Activated CD8-positive, alpha-beta T cell treated with anti-CD3 and anti-CD28 coated beads, Interleukin-2, amount 10 ng/mL, durations not matched to agents 7 days and 5 days (primary cell): Measurements from ENCODE around the gene PLXND1. TPM values are rescaled to one million over a fixed set of nuclear protein-coding genes. Genes with fewer than 3 reads are reported as not detected.
"Not testable (repeated sequence)": the region's sequence is repeated elsewhere in the genome, so short reads cannot be mapped to it uniquely, and the experiment has no call there.

Experiments used
- ATAC-seq: fragments of 150-1000 bp; cut with Tn5 transposase; one replicate; pipeline ENCODE4 v1.10.0; 2021; ENCODE audit warnings: moderate library complexity
- CTCF ChIA-PET: fragments of 350-600 bp; sonication (Branson Sonifier 250); formaldehyde crosslinking; loops from one replicate; lab custom pipeline; 2021; ENCODE audit warnings: antibody characterized with exemption; lab: Charles Lee
- POLR2A ChIA-PET: fragments of 350-600 bp; sonication (Branson Sonifier 250); formaldehyde crosslinking; loops from one replicate; lab custom pipeline; 2021; ENCODE audit warnings: antibody characterized with exemption; lab: Charles Lee
- DNase-seq: peaks from one replicate; pipeline ENCODE4 v3.0.0-alpha.2; 2020
- H3K27ac Mint-ChIP-seq: one replicate; pipeline ENCODE4 v1.8.0; 2021; ENCODE audit warnings: mild to moderate bottlenecking, mixed read lengths
- H3K27me3 Mint-ChIP-seq: one replicate; pipeline ENCODE4 v1.8.0; 2021; ENCODE audit warnings: low read depth, mixed read lengths
- H3K36me3 Mint-ChIP-seq: one replicate; pipeline ENCODE4 v1.8.0; 2021; ENCODE audit warnings: low read depth, mixed read lengths
- H3K4me1 Mint-ChIP-seq: one replicate; pipeline ENCODE4 v1.8.0; 2021; ENCODE audit warnings: low read depth, mixed read lengths
- H3K4me3 Mint-ChIP-seq: one replicate; pipeline ENCODE4 v1.8.0; 2021; ENCODE audit warnings: mild to moderate bottlenecking, mixed read lengths
- H3K9me3 Mint-ChIP-seq: one replicate; pipeline ENCODE4 v1.8.0; 2022; ENCODE audit warnings: mixed read lengths; ENCODE audit not compliant: insufficient read depth
- total RNA-seq, 2 experiments: library from RNA; stranded (reverse); gene quantifications; one replicate each; pipeline ENCODE4 v1.2.3, GENCODE V29; 2021

PLXND1 gene
- total RNA-seq, 2 experiments from 2014 or later = 3.7 to 4.1 TPM

GRCh38 chr3:129515108-129515820 lies 91.2 kb downstream of the PLXND1 start:
- H3K9me3 Mint-ChIP-seq, CTCF ChIA-PET, H3K36me3 Mint-ChIP-seq, H3K27ac Mint-ChIP-seq, H3K27me3 Mint-ChIP-seq, H3K4me3 Mint-ChIP-seq, ATAC-seq, POLR2A ChIA-PET, DNase-seq: not testable (repeated sequence)
- H3K4me1 Mint-ChIP-seq = peaks cover 16% of the 10 kb centered on the region

GRCh38 chr3:129514563-129514962 lies 91.9 kb downstream of the PLXND1 start:
- Mint-ChIP-seq H3K9me3 (no peaks in the 10 kb centered on the region), H3K27ac (no peak overlapping the region), H3K4me1 (peaks cover 16% of the 10 kb centered on the region), H3K36me3 (peaks cover 2% of the 10 kb centered on the region), H3K27me3 (no peaks in the 10 kb centered on the region), H3K4me3 (no peak overlapping the region)
- DNase-seq = no peak
- no peak for ATAC-seq
- CTCF ChIA-PET = no interaction called here
- POLR2A ChIA-PET = no interaction called here

GRCh38 chr3:129514110-129514509 lies 92.4 kb downstream of the PLXND1 start:
- Mint-ChIP-seq H3K27me3 (no peaks in the 10 kb centered on the region), H3K9me3 (no peaks in the 10 kb centered on the region), H3K4me1 (peaks cover 16% of the 10 kb centered on the region), H3K27ac (no peak overlapping the region), H3K4me3 (no peak overlapping the region), H3K36me3 (peaks cover 2% of the 10 kb centered on the region)
- ChIA-PET POLR2A (no interaction called here), CTCF (no interaction called here)
- DNase-seq (no peak), ATAC-seq (no peak)

- H3K4me1 Mint-ChIP-seq = peaks cover 16% of the 10 kb centered on the region
- no peak overlapping the region for H3K4me3 Mint-ChIP-seq
- CTCF ChIA-PET = no interaction called here
- POLR2A ChIA-PET = no interaction called here
- peaks cover 2% of the 10 kb centered on the region for H3K36me3 Mint-ChIP-seq
- H3K27me3 Mint-ChIP-seq = no peaks in the 10 kb centered on the region
- no peak overlapping the region for H3K27ac Mint-ChIP-seq
- no peak for ATAC-seq
- no peaks in the 10 kb centered on the region for H3K9me3 Mint-ChIP-seq
- DNase-seq = no peak
These were observed 92.8 kb downstream of the PLXND1 start for GRCh38 chr3:129513705-129514104.

GRCh38 chr3:129512595-129512994 lies 93.9 kb downstream of the PLXND1 start:
- ATAC-seq (no peak), DNase-seq (no peak)
- Mint-ChIP-seq H3K4me3 (no peak overlapping the region), H3K4me1 (peaks cover 16% of the 10 kb centered on the region), H3K9me3 (no peaks in the 10 kb centered on the region), H3K27me3 (no peaks in the 10 kb centered on the region), H3K27ac (no peak overlapping the region), H3K36me3 (peaks cover 2% of the 10 kb centered on the region)
- ChIA-PET CTCF (no interaction called here), POLR2A (no interaction called here)

GRCh38 chr3:129507181-129507831 lies 99.2 kb downstream of the PLXND1 start:
- H3K9me3 Mint-ChIP-seq = no peaks in the 10 kb centered on the region
- ChIA-PET POLR2A (no interaction called here), CTCF (no interaction called here)
- ATAC-seq (no peak), DNase-seq (no peak)
- peaks cover 16% of the 10 kb centered on the region for H3K4me1 Mint-ChIP-seq
- peaks cover 2% of the 10 kb centered on the region for H3K36me3 Mint-ChIP-seq
- H3K27me3 Mint-ChIP-seq = no peaks in the 10 kb centered on the region
- no peak overlapping the region for H3K4me3 Mint-ChIP-seq
- no peak overlapping the region for H3K27ac Mint-ChIP-seq

GRCh38 chr3:129506231-129506742 lies 100.2 kb downstream of the PLXND1 start:
- no peak for DNase-seq
- no peak overlapping the region for H3K4me3 Mint-ChIP-seq
- CTCF ChIA-PET = interaction anchor here (1.2 kb wide), 1 partner anchor 16 kb away, joined by 4 read pairs; no protein-coding TSS in a partner anchor

GRCh38 chr3:129505341-129505740 lies 101.1 kb downstream of the PLXND1 start:
- Mint-ChIP-seq H3K27me3 (no peaks in the 10 kb centered on the region), H3K4me1 (no peaks in the 10 kb centered on the region), H3K36me3 (no peaks in the 10 kb centered on the region), H3K9me3 (no peaks in the 10 kb centered on the region), H3K27ac (no peak overlapping the region), H3K4me3 (no peak overlapping the region)
- POLR2A ChIA-PET = no interaction called here
- DNase-seq = no peak
- ATAC-seq = no peak
- CTCF ChIA-PET = no interaction called here

More at GRCh38 chr3:129506231-129506742, 100.2 kb downstream of the PLXND1 start:
- Mint-ChIP-seq H3K27ac (no peak overlapping the region), H3K27me3 (no peaks in the 10 kb centered on the region), H3K36me3 (peaks cover 2% of the 10 kb centered on the region), H3K4me1 (peaks cover 9% of the 10 kb centered on the region), H3K9me3 (no peaks in the 10 kb centered on the region)
- POLR2A ChIA-PET = no interaction called here
- ATAC-seq = no peak

Other genes starting within 250 kb of the PLXND1 start
- gene EFCAB12, start 178.0 kb downstream of the PLXND1 start, total RNA-seq = under 1 TPM; 0.42 to 0.45 TPM
- 10 to 100 TPM; 50.1 to 50.6 TPM for gene MBD4, start 166.7 kb downstream of the PLXND1 start, total RNA-seq
- 10 to 100 TPM; 22.3 to 25.6 TPM for gene IFT122, start 166.5 kb downstream of the PLXND1 start, total RNA-seq
- not detected for gene RHO, start 78.0 kb downstream of the PLXND1 start, total RNA-seq
- gene H1-8, start 63.5 kb downstream of the PLXND1 start, total RNA-seq = not detected